K562 (cell line): ENCODE measurements around the gene ARHGEF7. TPM values are rescaled to one million over a fixed set of nuclear protein-coding genes. Genes with fewer than 3 reads are reported as not detected.

Experiments used
- ATAC-seq: fragments of 200-7000 bp; cut with Tn5 transposase; 3 replicates; pipeline ENCODE4 v1.9.1; 2020; ENCODE audit warnings: moderate library complexity
- BruUV-seq: library from RNA; stranded (reverse); fragments of 400-500 nt; replicated peaks from 2 replicates; lab custom pipeline; 2021; lab: Mats Ljungman, UMichigan
- CTCF ChIA-PET: fragments of 300-600 bp; formaldehyde crosslinking; extraction: SDS; loops from one replicate; lab custom pipeline; 2021; ENCODE audit warnings: low intra/inter-chr PET ratio; lab: Yijun Ruan, JAX
- POLR2A ChIA-PET: fragments of 300-600, 350-650 bp; sonication (Branson Sonifier 250); formaldehyde crosslinking; extraction: SDS; loops from one replicate; lab custom pipeline; 2021; ENCODE audit warnings: antibody characterized with exemption, inconsistent platforms; lab: Yijun Ruan, JAX
- DNase-seq, 4 experiments: peaks; one replicate each; pipeline versions ENCODE4 v3.0.0 to v3.0.0-alpha.2; 2011 to 2018; ENCODE audit warnings: low spot score in 3 of 4, mixed read lengths in 3 of 4; ENCODE audit errors: extremely low read depth in 1 of 4
- FAIRE-seq: peaks from 2 replicates; lab custom pipeline; 2011; peaks lifted over from hg19 to GRCh38; lab: Jason Lieb, UNC
- H2AFZ ChIP-seq: 2 replicates; pipeline ENCODE4 v1.6.0; 2011; ENCODE audit warnings: low read depth, low read length, control low read depth, inconsistent platforms
- H3K27ac ChIP-seq: fragments of 200-600 bp; 3 replicates; pipeline ENCODE4 v1.8.0; 2011; ENCODE audit warnings: low read depth, mild to moderate bottlenecking, control low read depth, inconsistent platforms, low read length, moderate library complexity, mixed read lengths; ENCODE audit errors: extremely low read depth
- H3K27me3 ChIP-seq, 2 experiments: fragments of 300-600 bp in 1 of 2; 2 replicates in 1 of 2; 3 replicates in 1 of 2; pipeline versions ENCODE4 v1.6.0 to v1.8.0; 2011; ENCODE audit warnings: inconsistent platforms in 2 of 2, low read length in 2 of 2, mild to moderate bottlenecking in 1 of 2, mixed read lengths in 1 of 2, moderate library complexity in 1 of 2; ENCODE audit not compliant: control insufficient read depth in 2 of 2, insufficient read depth in 2 of 2
- H3K36me3 ChIP-seq: fragments of 300-600 bp; 3 replicates; pipeline ENCODE4 v1.8.0; 2011; ENCODE audit warnings: mild to moderate bottlenecking, low read length, inconsistent platforms; ENCODE audit not compliant: control insufficient read depth, insufficient read depth
- H3K4me1 ChIP-seq, 2 experiments: fragments of 200-600 bp in 1 of 2; replicated peaks in 1 of 2; 2 replicates in 1 of 2; 3 replicates in 1 of 2; pipeline versions ENCODE4 v1.5.1 to v1.8.0; 2011; ENCODE audit warnings: inconsistent platforms in 2 of 2, low read length in 2 of 2, mild to moderate bottlenecking in 1 of 2, mixed read lengths in 1 of 2, moderate library complexity in 1 of 2; ENCODE audit not compliant: control insufficient read depth in 2 of 2, insufficient read depth in 2 of 2
- H3K4me2 ChIP-seq: 2 replicates; pipeline ENCODE4 v1.6.1; 2011; ENCODE audit warnings: low read length, control low read depth, inconsistent platforms, mixed read lengths; ENCODE audit not compliant: insufficient read depth
- H3K4me3 ChIP-seq: fragments of 200-600 bp; sonication (generic), shearing (Covaris generic); 2 replicates; pipeline ENCODE4 v1.5.1; 2016; ENCODE audit warnings: control low read depth, inconsistent platforms
- H3K79me2 ChIP-seq: fragments of 200-600 bp; 3 replicates; pipeline ENCODE4 v1.8.0; 2011; ENCODE audit warnings: low read length, inconsistent platforms; ENCODE audit not compliant: control insufficient read depth, insufficient read depth
- H3K9ac ChIP-seq, 2 experiments: 2 replicates each; pipeline versions ENCODE4 v1.6.0 to v1.6.1; 2011; ENCODE audit warnings: low read depth in 2 of 2, low read length in 2 of 2, control low read depth in 1 of 2, inconsistent platforms in 1 of 2, mild to moderate bottlenecking in 1 of 2, mixed read lengths in 1 of 2; ENCODE audit not compliant: insufficient read depth in 1 of 2
- H3K9me1 ChIP-seq: one replicate; pipeline ENCODE4 v1.6.0; 2011; ENCODE audit warnings: inconsistent platforms, mild to moderate bottlenecking, low read length, moderate library complexity; ENCODE audit not compliant: control insufficient read depth, insufficient read depth
- H3K9me3 ChIP-seq: replicated peaks from 2 replicates; pipeline ENCODE4 v1.5.1; 2011; ENCODE audit warnings: low read depth, low read length, inconsistent platforms; ENCODE audit not compliant: control insufficient read depth, insufficient read depth
- H4K20me1 ChIP-seq: replicated peaks from 2 replicates; pipeline ENCODE4 v1.6.1; 2011; ENCODE audit warnings: low read length, inconsistent platforms, mixed read lengths; ENCODE audit not compliant: control insufficient read depth, insufficient read depth
- CGGBP1 ChIP-seq: fragments of 250-450 bp; sonication (Bioruptor Pico); IDR thresholded peaks from 2 replicates; pipeline ENCODE4 v1.9.0; 2021; ENCODE audit warnings: mild to moderate bottlenecking
- ERF ChIP-seq: fragments of 450-650 bp; formaldehyde crosslinking; IDR thresholded peaks from 2 replicates; pipeline ENCODE4 v1.4.0; 2020; ENCODE audit warnings: mild to moderate bottlenecking, mixed read lengths
- EWSR1 ChIP-seq: fragments of 450-650 bp; IDR thresholded peaks from 2 replicates; pipeline ENCODE4 v1.6.1; 2018; ENCODE audit warnings: borderline replicate concordance, mild to moderate bottlenecking, low read depth, moderate library complexity; ENCODE audit not compliant: partially characterized antibody
- GTF2E2 ChIP-seq: fragments of 200-800 bp; sonication (Bioruptor generic); IDR thresholded peaks from 2 replicates; pipeline ENCODE4 v1.6.1; 2016; ENCODE audit warnings: missing genetic modification characterization, missing compliant biosample characterization
- GTF2F1 ChIP-seq: IDR thresholded peaks from 2 replicates; pipeline ENCODE4 v1.6.1; 2011; ENCODE audit warnings: low read depth, low read length, improper control_type of control experiment
- IRF1 ChIP-seq: sonication (generic); formaldehyde crosslinking; IDR thresholded peaks from 2 replicates; pipeline ENCODE4 v1.8.0; 2022; ENCODE audit warnings: missing genetic modification reagents, mild to moderate bottlenecking, borderline replicate concordance
- PCBP1 ChIP-seq: fragments of 200-400 bp; formaldehyde crosslinking; IDR thresholded peaks from 2 replicates; pipeline ENCODE4 v1.6.1; 2018; ENCODE audit warnings: mild to moderate bottlenecking, low read depth, low read length; ENCODE audit not compliant: poor library complexity, severe bottlenecking
- PML ChIP-seq: IDR thresholded peaks from 2 replicates; pipeline ENCODE4 v1.6.1; 2012; ENCODE audit warnings: low read length, inconsistent platforms
- SETDB1 ChIP-seq: IDR thresholded peaks from one replicate; pipeline ENCODE4 v1.6.1; 2012; ENCODE audit warnings: low read length, control low read depth, inconsistent platforms
- YBX1 ChIP-seq: fragments of 450-650 bp; IDR thresholded peaks from 2 replicates; pipeline ENCODE4 v1.7.1; 2016; ENCODE audit warnings: mild to moderate bottlenecking
- ZNF197 ChIP-seq: fragments of 200-800 bp; sonication (Bioruptor generic); IDR thresholded peaks from 2 replicates; pipeline ENCODE4 v1.6.1; 2016; ENCODE audit warnings: low read depth, missing genetic modification characterization, missing compliant biosample characterization
- ZNF224 ChIP-seq: sonication (generic); formaldehyde crosslinking; IDR thresholded peaks from 2 replicates; pipeline ENCODE4 v1.8.0; 2022; ENCODE audit warnings: mild to moderate bottlenecking, missing genetic modification reagents
- ZNF253 ChIP-seq: fragments of 250-450 bp; sonication (Bioruptor Pico); conservative IDR thresholded peaks from 2 replicates; pipeline ENCODE4 v1.6.1; 2021; ENCODE audit warnings: mild to moderate bottlenecking
- ZNF280A ChIP-seq: fragments of 450-650 bp; IDR thresholded peaks from 2 replicates; pipeline ENCODE4 v1.6.1; 2018; ENCODE audit warnings: mild to moderate bottlenecking, low read depth; ENCODE audit not compliant: partially characterized antibody
- ZNF644 ChIP-seq: fragments of 200-800 bp; sonication (Bioruptor generic); IDR thresholded peaks from 2 replicates; pipeline ENCODE4 v1.6.1; 2016; ENCODE audit warnings: low read depth, missing genetic modification characterization, missing compliant biosample characterization
- WGBS: fragments of 100-300 bp; shearing (Covaris generic); methylation state at CpG from one replicate; pipeline ENCODE4 v1.1.6; 2016; ENCODE audit warnings: low coverage, mixed read lengths; ENCODE audit not compliant: insufficient coverage; ENCODE audit errors: missing lambda C conversion rate; 5-methylcytosine and 5-hydroxymethylcytosine counted together
- in situ Hi-C: fragments of 300-500 bp; cut with MboI; formaldehyde crosslinking; loops from 4 replicates; pipeline ENCODE4 v1.15.0; 2018; ENCODE audit warnings: inconsistent platforms, mixed read lengths
- intact Hi-C: fragments of 100-400 bp; cut with micrococcal nuclease; formaldehyde crosslinking; loops from 2 replicates; pipeline ENCODE4 v1.14.2; 2022
- polyA plus RNA-seq, 8 experiments: library from polyadenylated mRNA; depleted of rRNA in 4 of 8; stranded (reverse) in 5 of 8; unstranded in 3 of 8; fragments of >200 nt; fragmentation: Nextera tagmentation in 2 of 8; fragmentation: Illumina TruSeq in 1 of 8; extraction: Ambion mirVana in 2 of 8; extraction: Trizol in 1 of 8; gene quantifications; 2 replicates each; pipeline versions ENCODE4 v1.2.1 to v1.2.3, GENCODE V29; 2011 to 2014; ENCODE audit warnings: inconsistent platforms in 1 of 8, missing spikeins in 1 of 8
- total RNA-seq, 7 experiments: library from RNA; depleted of rRNA in 6 of 7; stranded (reverse); fragments of >200 nt in 6 of 7; fragmentation: Illumina TruSeq in 2 of 7; extraction: Trizol in 2 of 7; gene quantifications; 2 replicates each; pipeline versions ENCODE4 v1.2.1 to v1.2.3, GENCODE V29; 2011 to 2021; ENCODE audit warnings: low replicate concordance in 1 of 7

ARHGEF7 gene
- total and polyA plus RNA-seq, 9 of the 15 experiments (the other 6 are each of a cell fraction or from before 2014, with no cell fraction given) = 2.1 to 26.8 (median 17.5) TPM

GRCh38 chr13:111122631-111123030, 7.5 kb downstream of the ARHGEF7 start:
- H3K9me1 ChIP-seq = no peaks in the 10 kb centered on the region
- H2AFZ ChIP-seq = no peak overlapping the region
- FAIRE-seq (no peak), ATAC-seq (no peak), DNase-seq (no peak)
- no peak overlapping the region for H3K4me2 ChIP-seq
- H3K27ac ChIP-seq = no peak overlapping the region
- no peaks in the 10 kb centered on the region for H3K79me2 ChIP-seq
- no peaks in the 10 kb centered on the region; a peak in 1 of 5 replicates for H3K4me1 ChIP-seq
- WGBS = 2% methylated on average over 8 of the region's 9 CpGs
- CTCF ChIA-PET = no interaction called here
- no peaks in the 10 kb centered on the region for H3K9me3 ChIP-seq
- H4K20me1 ChIP-seq = no peaks in the 10 kb centered on the region; the same call in 1 of the 2 replicates
- no TSS peak for BruUV-seq
- no peaks in the 10 kb centered on the region for H3K36me3 ChIP-seq
- no peak overlapping the region for H3K9ac ChIP-seq
- TF ChIP-seq GTF2F1 (no peak), ZNF224 (CRISPR knock-in tag) (no peak), YBX1 (no peak)
- TF ChIP-seq, all 486 proteins: peak for 0
- intact Hi-C loops (no loop called here), in situ Hi-C loops (no loop called here)
- POLR2A ChIA-PET = no interaction called here
- H3K4me3 ChIP-seq = no peak overlapping the region
- H3K27me3 ChIP-seq = peaks cover 14 to 55% of the 10 kb centered on the region in 2 experiments; a peak in 4 of 5 replicates

GRCh38 chr13:111123221-111123620, 8.1 kb downstream of the ARHGEF7 start:
- no peaks in the 10 kb centered on the region for H3K36me3 ChIP-seq
- intact Hi-C loops = no loop called here
- whole genome bisulfite sequencing = 2% methylated on average over 3 of the region's 4 CpGs
- BruUV-seq = no TSS peak
- H3K4me1 ChIP-seq = no peaks in the 10 kb centered on the region; a peak in 1 of 5 replicates
- FAIRE-seq (no peak), ATAC-seq (no peak), DNase-seq (no peak)
- in situ Hi-C loops = no loop called here
- ChIA-PET CTCF (no interaction called here), POLR2A (no interaction called here)
- no peak overlapping the region for H3K27ac ChIP-seq
- H3K4me3 ChIP-seq = no peak overlapping the region
- H3K9me3 ChIP-seq = no peaks in the 10 kb centered on the region
- no peak overlapping the region for H3K9ac ChIP-seq
- H3K9me1 ChIP-seq = no peaks in the 10 kb centered on the region
- H3K27me3 ChIP-seq = peaks cover 10 to 50% of the 10 kb centered on the region in 2 experiments; a peak in 4 of 5 replicates
- no peaks in the 10 kb centered on the region for H3K79me2 ChIP-seq
- no peaks in the 10 kb centered on the region; the same call in 1 of the 2 replicates for H4K20me1 ChIP-seq
- H2AFZ ChIP-seq = no peak overlapping the region
- H3K4me2 ChIP-seq = no peak overlapping the region
- TF ChIP-seq ERF (CRISPR knock-in tag) = no peak
- no peak for TF ChIP-seq PML
- no peak for TF ChIP-seq PCBP1
- TF ChIP-seq EWSR1 = no peak
- no peak for TF ChIP-seq IRF1
- TF ChIP-seq ZNF253 (CRISPR knock-in tag) = no peak
- TF ChIP-seq ZNF644 = no peak
- TF ChIP-seq SETDB1 = no peak
- no peak for TF ChIP-seq CGGBP1 (CRISPR knock-in tag)
- TF ChIP-seq ZNF197 (CRISPR knock-in tag) = no peak
- TF ChIP-seq GTF2E2 (tag) = no peak
- no peak for TF ChIP-seq ZNF280A
